GM12874 (cell line): Measurements from ENCODE around the gene MYLK.

ENCODE experiments used
- CTCF ChIP-seq: IDR thresholded peaks from 2 replicates; pipeline ENCODE4 v1.5.1; 2011; ENCODE audit warnings: low read depth, mild to moderate bottlenecking, control low read depth, low read length, moderate library complexity; ENCODE audit not compliant: insufficient read depth

Gene MYLK

GRCh38 chr3:123768480-123769355 lies 115.4 kb downstream of the MYLK start:
- TF ChIP-seq CTCF = no peak

GRCh38 chr3:123767564-123768292 lies 116.4 kb downstream of the MYLK start:
- TF ChIP-seq CTCF = no peak

GRCh38 chr3:123767009-123767372 lies 117.1 kb downstream of the MYLK start:
- no peak for TF ChIP-seq CTCF

- TF ChIP-seq CTCF = no peak
These were observed 117.7 kb downstream of the MYLK start for GRCh38 chr3:123766193-123767008.

GRCh38 chr3:123765475-123766128 lies 118.5 kb downstream of the MYLK start:
- no peak for TF ChIP-seq CTCF

GRCh38 chr3:123764647-123765046 lies 119.5 kb downstream of the MYLK start:
- TF ChIP-seq CTCF = no peak
